Right cardiac atrium (tissue), 5 donors: ENCODE data around the gene SLC9A9. TPM values are rescaled to one million over a fixed set of nuclear protein-coding genes. Genes with fewer than 3 reads are reported as not detected.

Experiments
- ATAC-seq, 2 donors: fragments of 200-7000 bp; cut with Tn5 transposase; one replicate each; pipeline versions ENCODE4 v1.8.0 to v1.9.1; 2020; ENCODE audit warnings: moderate library complexity in 2 of 2, mild to moderate bottlenecking in 1 of 2
- DNase-seq, 3 donors: peaks; one replicate each; pipeline ENCODE4 v3.0.0-alpha.2; 2020
- H3K27ac ChIP-seq: one replicate; pipeline ENCODE4 v1.5.1; 2013; ENCODE audit warnings: mild to moderate bottlenecking, low read length, control low read depth, moderate library complexity
- H3K27me3 ChIP-seq: one replicate; pipeline ENCODE4 v1.6.1; 2013; ENCODE audit not compliant: control insufficient read depth, insufficient read depth
- H3K4me1 ChIP-seq: one replicate; pipeline ENCODE4 v1.6.1; 2013; ENCODE audit warnings: low read length; ENCODE audit not compliant: control insufficient read depth, insufficient read depth
- H3K4me3 ChIP-seq: one replicate; pipeline ENCODE4 v1.5.1; 2013; ENCODE audit warnings: low read length, control low read depth
- H3K9me3 ChIP-seq: one replicate; pipeline ENCODE4 v1.6.1; 2013; ENCODE audit warnings: low read length; ENCODE audit not compliant: control insufficient read depth
- WGBS: extraction: QIAGEN DNeasy Blood & Tissue Kit; methylation state at CpG from one replicate; pipeline ENCODE4 v1.1.7; 2013; 5-methylcytosine and 5-hydroxymethylcytosine counted together
- intact Hi-C, 4 donors: fragments of 100-400 bp; cut with DNase I; formaldehyde crosslinking; loops; one replicate each; pipeline versions ENCODE4 v1.11.0 to v1.14.0; 2022 to 2023
- polyA plus RNA-seq: library from polyadenylated mRNA; stranded (reverse); fragments of 200-250 nt; gene quantifications from one replicate; pipeline ENCODE4 v1.2.3, GENCODE V29; 2013
- total RNA-seq, 4 donors: library from RNA; stranded (reverse); fragmentation: NEBNext Ultra II Directional; extraction: Animal tissue kit (Norgen Biotek cat#: 25700); gene quantifications; one replicate each; pipeline ENCODE4 v1.2.1, GENCODE V29; 2021
- donor health status: healthy with polysubstance abuse.
- donor health status: DM: no; HTN: yes; CAD: no.
- donor health status: DM: no; HTN: no; CAD: no.
- donor health status: DM: no; HTN: yes; CAD: no; lungs with severe emphysema.
- donor health status: DM: yes; HTN: yes; CAD: no.

SLC9A9 gene
- total and polyA plus RNA-seq, 5 donors, result 3.6 to 14.9 (median 9.2) TPM

DNA sequence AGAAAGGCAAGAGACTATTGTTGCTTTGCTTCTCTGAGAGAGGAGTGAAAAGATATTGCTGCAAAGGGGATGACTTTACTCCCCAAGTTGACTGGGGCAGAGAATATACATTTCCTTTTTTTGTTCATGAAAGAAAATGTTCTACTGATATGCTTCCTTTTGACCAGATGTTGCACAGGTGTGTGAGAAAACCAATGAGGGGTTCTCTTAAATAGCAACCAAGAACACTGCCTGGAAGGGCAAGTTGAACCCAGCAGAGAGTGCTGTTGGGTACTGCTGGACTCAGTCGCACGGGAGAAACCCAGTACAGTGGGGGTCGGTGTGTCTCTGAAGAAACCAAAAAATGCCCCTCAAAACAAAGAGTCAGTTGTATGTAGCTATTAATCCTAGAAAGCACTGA, 627.5 kb downstream of the SLC9A9 start:
- ATAC-seq (no peak), DNase-seq (no peak)
- WGBS, result 87% methylated on average over 3 of the region's 3 CpGs
- intact Hi-C loops, result no loop called here
- Histone ChIP-seq H3K4me3 (no peak overlapping the region), H3K9me3 (no peaks in the 10 kb centered on the region), H3K27me3 (no peaks in the 10 kb centered on the region), H3K27ac (no peak overlapping the region), H3K4me1 (no peaks in the 10 kb centered on the region)

GRCh38 chr3:143218166-143218835, 630.0 kb downstream of the SLC9A9 start:
- Histone ChIP-seq H3K4me1 (no peaks in the 10 kb centered on the region), H3K27me3 (no peaks in the 10 kb centered on the region), H3K27ac (no peak overlapping the region), H3K9me3 (no peaks in the 10 kb centered on the region), H3K4me3 (no peak overlapping the region)
- intact Hi-C loops, result no loop called here
- WGBS, result 76% methylated on average over 2 of the region's 2 CpGs
- DNase-seq, result no peak
- ATAC-seq, result no peak

GRCh38 chr3:143217283-143217682, 631.0 kb downstream of the SLC9A9 start:
- intact Hi-C loops, result no loop called here
- no peak overlapping the region for H3K27ac ChIP-seq
- no peak for ATAC-seq
- no peak overlapping the region for H3K4me3 ChIP-seq
- H3K9me3 ChIP-seq, result no peaks in the 10 kb centered on the region
- DNase-seq, result no peak
- no peaks in the 10 kb centered on the region for H3K4me1 ChIP-seq
- H3K27me3 ChIP-seq, result no peaks in the 10 kb centered on the region

DNA sequence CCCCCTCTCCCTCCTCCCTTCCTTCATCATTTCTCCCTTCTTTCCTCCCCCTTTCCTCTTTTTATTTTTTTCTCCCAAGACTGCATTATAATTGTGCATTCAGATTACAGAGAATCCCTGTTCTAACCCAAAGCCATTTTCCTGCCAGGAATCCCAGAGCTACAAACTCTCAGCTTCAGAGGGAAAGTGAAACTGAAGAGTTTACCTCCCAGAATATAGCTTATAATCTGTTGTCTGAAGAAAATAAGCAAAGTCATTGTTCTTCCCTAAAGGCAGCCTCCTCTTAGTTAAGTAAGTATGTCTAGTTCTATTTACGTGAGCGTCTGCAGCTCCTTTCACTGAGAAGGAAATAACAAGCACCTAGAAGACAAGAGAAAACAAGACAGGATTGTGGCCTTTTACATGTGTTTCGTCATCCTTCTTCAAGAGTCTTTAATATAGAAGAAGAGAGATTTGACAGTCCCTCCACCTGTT, 631.5 kb downstream of the SLC9A9 start:
- H3K4me3 ChIP-seq, result no peak overlapping the region
- no peaks in the 10 kb centered on the region for H3K9me3 ChIP-seq

More for the DNA sequence above, 631.5 kb downstream of the SLC9A9 start:
- no peak for DNase-seq
- intact Hi-C loops, result no loop called here
- Histone ChIP-seq H3K27me3 (no peaks in the 10 kb centered on the region), H3K27ac (no peak overlapping the region), H3K4me1 (no peaks in the 10 kb centered on the region)
- WGBS, result 50% methylated on average over 3 of the region's 3 CpGs
- no peak for ATAC-seq

Other genes with a start within 250 kb of the SLC9A9 start
- 10 to 100 TPM; 11.5 to 15.4 (median 13.4) TPM for gene DIPK2A, start 123.4 kb upstream of the SLC9A9 start, total RNA-seq
- 7.8 TPM for gene DIPK2A, start 123.4 kb upstream of the SLC9A9 start, polyA plus RNA-seq